SK-N-SH treated with all-trans-retinoic acid at 6 μM for 48 hours (cell line): ENCODE results near the gene ERBB3.
"Not testable (repeated sequence)": the region's sequence is repeated elsewhere in the genome, so short reads cannot be mapped to it uniquely, and the experiment has no call there.

Experiments used
- ATAC-seq: fragments of 200-7000 bp; cut with Tn5 transposase; 3 replicates; pipeline ENCODE4 v1.9.1; 2020; ENCODE audit warnings: mild to moderate bottlenecking, moderate library complexity
- ARNTL ChIP-seq: fragments of 450-650 bp; formaldehyde crosslinking; IDR thresholded peaks from 2 replicates; pipeline ENCODE4 v1.5.0; 2020; ENCODE audit warnings: low read depth, mild to moderate bottlenecking, moderate library complexity, borderline replicate concordance
- BACH2 ChIP-seq: fragments of 250-450 bp; sonication (Bioruptor Pico); IDR thresholded peaks from 2 replicates; pipeline ENCODE4 v1.9.0; 2021; ENCODE audit warnings: mild to moderate bottlenecking, borderline replicate concordance
- CREB5 ChIP-seq: fragments of 250-450 bp; sonication (Bioruptor Pico); IDR thresholded peaks from 2 replicates; pipeline ENCODE4 v1.5.1; 2020; ENCODE audit warnings: low read depth, mild to moderate bottlenecking, moderate library complexity
- CSDC2 ChIP-seq: fragments of 250-450 bp; sonication (Bioruptor Pico); IDR thresholded peaks from 2 replicates; pipeline ENCODE4 v1.5.0; 2020; ENCODE audit warnings: mild to moderate bottlenecking, moderate library complexity
- CSRNP3 ChIP-seq: fragments of 250-450 bp; sonication (Bioruptor Pico); IDR thresholded peaks from 2 replicates; pipeline ENCODE4 v1.5.1; 2021; ENCODE audit warnings: mild to moderate bottlenecking, moderate library complexity
- ESRRG ChIP-seq: fragments of 250-450 bp; sonication (Bioruptor Pico); IDR thresholded peaks from 2 replicates; pipeline ENCODE4 v1.6.1; 2021; ENCODE audit warnings: mild to moderate bottlenecking
- GLIS3 ChIP-seq: fragments of 250-450 bp; sonication (Bioruptor Pico); IDR thresholded peaks from 2 replicates; pipeline ENCODE4 v1.5.0; 2020; ENCODE audit warnings: mild to moderate bottlenecking, moderate library complexity
- ISL1 ChIP-seq: fragments of 250-450 bp; sonication (Bioruptor Pico); IDR thresholded peaks from 2 replicates; pipeline ENCODE4 v2.1.2; 2022; ENCODE audit warnings: mild to moderate bottlenecking, moderate library complexity
- OSR1 ChIP-seq: fragments of 250-450 bp; sonication (Bioruptor Pico); IDR thresholded peaks from 2 replicates; pipeline ENCODE4 v1.8.0; 2022; ENCODE audit warnings: moderate library complexity, mild to moderate bottlenecking, inconsistent platforms
- PPARA ChIP-seq: fragments of 250-450 bp; sonication (Bioruptor Pico); IDR thresholded peaks from 2 replicates; pipeline ENCODE4 v1.5.0; 2020; ENCODE audit warnings: mild to moderate bottlenecking, borderline replicate concordance
- RARB ChIP-seq: fragments of 250-450 bp; sonication (Bioruptor Pico); IDR thresholded peaks from 2 replicates; pipeline ENCODE4 v1.8.0; 2021; ENCODE audit warnings: mild to moderate bottlenecking, moderate library complexity
- SNAI2 ChIP-seq: fragments of 250-450 bp; sonication (Bioruptor Pico); IDR thresholded peaks from 2 replicates; pipeline ENCODE4 v1.5.0; 2020; ENCODE audit warnings: mild to moderate bottlenecking, moderate library complexity
- TCF4 ChIP-seq: fragments of 250-450 bp; sonication (Bioruptor Pico); IDR thresholded peaks from 2 replicates; pipeline ENCODE4 v1.8.0; 2021; ENCODE audit warnings: mild to moderate bottlenecking, moderate library complexity, borderline replicate concordance
- TOX ChIP-seq: fragments of 250-450 bp; sonication (Bioruptor Pico); IDR thresholded peaks from 2 replicates; pipeline ENCODE4 v1.8.0; 2021; ENCODE audit warnings: mild to moderate bottlenecking, moderate library complexity, borderline replicate concordance
- ZC3H10 ChIP-seq: fragments of 250-450 bp; sonication (Bioruptor Pico); IDR thresholded peaks from 2 replicates; pipeline ENCODE4 v1.5.1; 2021; ENCODE audit warnings: mild to moderate bottlenecking, moderate library complexity
- ZFP3 ChIP-seq: fragments of 250-450 bp; sonication (Bioruptor Pico); IDR thresholded peaks from 2 replicates; pipeline ENCODE4 v1.5.0; 2020; ENCODE audit warnings: mild to moderate bottlenecking, moderate library complexity
- ZNF70 ChIP-seq: fragments of 450-650 bp; formaldehyde crosslinking; IDR thresholded peaks from 2 replicates; pipeline ENCODE4 v1.5.0; 2020; ENCODE audit warnings: mild to moderate bottlenecking, moderate library complexity
- TF ChIP-seq, protein P1 (sequence below): fragments of 250-450 bp; sonication (Bioruptor Pico); IDR thresholded peaks from 2 replicates; pipeline ENCODE4 v1.8.0; 2021; ENCODE audit warnings: low read depth, mild to moderate bottlenecking, moderate library complexity, borderline replicate concordance
- TF ChIP-seq, protein P2 (sequence below): fragments of 250-450 bp; sonication (Bioruptor Pico); IDR thresholded peaks from 2 replicates; pipeline ENCODE4 v1.5.0; 2020; ENCODE audit warnings: mild to moderate bottlenecking, moderate library complexity

Gene ERBB3

GRCh38 chr12:56071648-56072047 is 8.3 kb upstream of the ERBB3 start:
- ATAC-seq: no peak; the same call in 2 of the 3 replicates
- TF ChIP-seq ARNTL (CRISPR knock-in tag) (no peak), CSDC2 (CRISPR knock-in tag) (no peak), CREB5 (no peak)
- TF ChIP-seq, protein P1, sequence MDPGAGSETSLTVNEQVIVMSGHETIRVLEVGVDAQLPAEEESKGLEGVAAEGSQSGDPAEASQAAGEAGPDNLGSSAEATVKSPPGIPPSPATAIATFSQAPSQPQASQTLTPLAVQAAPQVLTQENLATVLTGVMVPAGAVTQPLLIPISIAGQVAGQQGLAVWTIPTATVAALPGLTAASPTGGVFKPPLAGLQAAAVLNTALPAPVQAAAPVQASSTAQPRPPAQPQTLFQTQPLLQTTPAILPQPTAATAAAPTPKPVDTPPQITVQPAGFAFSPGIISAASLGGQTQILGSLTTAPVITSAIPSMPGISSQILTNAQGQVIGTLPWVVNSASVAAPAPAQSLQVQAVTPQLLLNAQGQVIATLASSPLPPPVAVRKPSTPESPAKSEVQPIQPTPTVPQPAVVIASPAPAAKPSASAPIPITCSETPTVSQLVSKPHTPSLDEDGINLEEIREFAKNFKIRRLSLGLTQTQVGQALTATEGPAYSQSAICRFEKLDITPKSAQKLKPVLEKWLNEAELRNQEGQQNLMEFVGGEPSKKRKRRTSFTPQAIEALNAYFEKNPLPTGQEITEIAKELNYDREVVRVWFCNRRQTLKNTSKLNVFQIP (CRISPR knock-in tag): no peak

GRCh38 chr12:56074396-56074795 is 5.6 kb upstream of the ERBB3 start:
- TF ChIP-seq TCF4 (CRISPR knock-in tag) (no peak), ZC3H10 (CRISPR knock-in tag) (no peak), ISL1 (no peak), ZFP3 (CRISPR knock-in tag) (no peak), BACH2 (CRISPR knock-in tag) (no peak), PPARA (CRISPR knock-in tag) (no peak), RARB (CRISPR knock-in tag) (no peak), ARNTL (CRISPR knock-in tag) (no peak), TOX (CRISPR knock-in tag) (no peak), SNAI2 (CRISPR knock-in tag) (no peak), ESRRG (CRISPR knock-in tag) (no peak), CSDC2 (CRISPR knock-in tag) (no peak), GLIS3 (CRISPR knock-in tag) (no peak), ZNF70 (no peak), OSR1 (CRISPR knock-in tag) (no peak), CSRNP3 (CRISPR knock-in tag) (no peak)
- TF ChIP-seq, protein P1 (CRISPR knock-in tag): no peak
- TF ChIP-seq, protein P2, sequence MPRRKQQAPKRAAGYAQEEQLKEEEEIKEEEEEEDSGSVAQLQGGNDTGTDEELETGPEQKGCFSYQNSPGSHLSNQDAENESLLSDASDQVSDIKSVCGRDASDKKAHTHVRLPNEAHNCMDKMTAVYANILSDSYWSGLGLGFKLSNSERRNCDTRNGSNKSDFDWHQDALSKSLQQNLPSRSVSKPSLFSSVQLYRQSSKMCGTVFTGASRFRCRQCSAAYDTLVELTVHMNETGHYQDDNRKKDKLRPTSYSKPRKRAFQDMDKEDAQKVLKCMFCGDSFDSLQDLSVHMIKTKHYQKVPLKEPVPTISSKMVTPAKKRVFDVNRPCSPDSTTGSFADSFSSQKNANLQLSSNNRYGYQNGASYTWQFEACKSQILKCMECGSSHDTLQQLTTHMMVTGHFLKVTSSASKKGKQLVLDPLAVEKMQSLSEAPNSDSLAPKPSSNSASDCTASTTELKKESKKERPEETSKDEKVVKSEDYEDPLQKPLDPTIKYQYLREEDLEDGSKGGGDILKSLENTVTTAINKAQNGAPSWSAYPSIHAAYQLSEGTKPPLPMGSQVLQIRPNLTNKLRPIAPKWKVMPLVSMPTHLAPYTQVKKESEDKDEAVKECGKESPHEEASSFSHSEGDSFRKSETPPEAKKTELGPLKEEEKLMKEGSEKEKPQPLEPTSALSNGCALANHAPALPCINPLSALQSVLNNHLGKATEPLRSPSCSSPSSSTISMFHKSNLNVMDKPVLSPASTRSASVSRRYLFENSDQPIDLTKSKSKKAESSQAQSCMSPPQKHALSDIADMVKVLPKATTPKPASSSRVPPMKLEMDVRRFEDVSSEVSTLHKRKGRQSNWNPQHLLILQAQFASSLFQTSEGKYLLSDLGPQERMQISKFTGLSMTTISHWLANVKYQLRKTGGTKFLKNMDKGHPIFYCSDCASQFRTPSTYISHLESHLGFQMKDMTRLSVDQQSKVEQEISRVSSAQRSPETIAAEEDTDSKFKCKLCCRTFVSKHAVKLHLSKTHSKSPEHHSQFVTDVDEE: no peak
- TF ChIP-seq, all 23 proteins: peak for 0
- no peak for ATAC-seq

GRCh38 chr12:56077966-56078365 is 2.0 kb upstream of the ERBB3 start:
- not testable (repeated sequence) for ATAC-seq

DNA sequence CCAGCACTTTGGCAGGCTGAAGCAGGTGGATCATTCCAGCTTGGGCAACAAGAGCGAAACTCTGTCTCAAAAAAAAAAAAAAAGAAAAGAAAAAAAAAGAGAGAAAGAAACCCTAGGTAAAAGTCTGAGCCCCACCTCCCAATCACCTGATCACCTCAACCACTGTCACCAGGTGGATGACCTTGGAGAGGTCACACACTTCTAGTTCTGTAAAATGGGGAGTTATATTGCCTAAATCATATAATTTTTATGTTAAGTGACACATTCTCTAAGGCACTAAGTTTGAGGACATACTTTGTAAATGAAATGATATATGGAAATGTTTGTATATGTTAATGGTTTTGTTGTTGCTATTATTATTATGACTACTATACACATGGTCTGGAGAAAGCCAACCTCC is 1.5 kb upstream of the ERBB3 start:
- TF ChIP-seq TCF4 (CRISPR knock-in tag) (no peak), ZC3H10 (CRISPR knock-in tag) (no peak), PPARA (CRISPR knock-in tag) (no peak), CSRNP3 (CRISPR knock-in tag) (no peak), ISL1 (no peak), BACH2 (CRISPR knock-in tag) (no peak), CREB5 (no peak), CSDC2 (CRISPR knock-in tag) (no peak)
- TF ChIP-seq, protein P2: no peak
- TF ChIP-seq, all 23 proteins: peak for 0
- no peak for ATAC-seq
